K562 (cell line): Measurements from ENCODE around the gene MCEMP1. TPM values are rescaled to one million over a fixed set of nuclear protein-coding genes. Genes with fewer than 3 reads are reported as not detected.

ENCODE experiments used
- ATAC-seq: fragments of 200-7000 bp; cut with Tn5 transposase; 3 replicates; pipeline ENCODE4 v1.9.1; 2020; ENCODE audit warnings: moderate library complexity
- BruUV-seq: library from RNA; stranded (reverse); fragments of 400-500 nt; replicated peaks from 2 replicates; lab custom pipeline; 2021; lab: Mats Ljungman, UMichigan
- CTCF ChIA-PET: fragments of 300-600 bp; formaldehyde crosslinking; extraction: SDS; loops from one replicate; lab custom pipeline; 2021; ENCODE audit warnings: low intra/inter-chr PET ratio; lab: Yijun Ruan, JAX
- POLR2A ChIA-PET: fragments of 300-600, 350-650 bp; sonication (Branson Sonifier 250); formaldehyde crosslinking; extraction: SDS; loops from one replicate; lab custom pipeline; 2021; ENCODE audit warnings: antibody characterized with exemption, inconsistent platforms; lab: Yijun Ruan, JAX
- DNase-seq, 4 experiments: peaks; one replicate each; pipeline versions ENCODE4 v3.0.0 to v3.0.0-alpha.2; 2011 to 2018; ENCODE audit warnings: low spot score in 3 of 4, mixed read lengths in 3 of 4; ENCODE audit errors: extremely low read depth in 1 of 4
- FAIRE-seq: peaks from 2 replicates; lab custom pipeline; 2011; peaks lifted over from hg19 to GRCh38; lab: Jason Lieb, UNC
- H2AFZ ChIP-seq: 2 replicates; pipeline ENCODE4 v1.6.0; 2011; ENCODE audit warnings: low read depth, low read length, control low read depth, inconsistent platforms
- H3K27ac ChIP-seq: fragments of 200-600 bp; 3 replicates; pipeline ENCODE4 v1.8.0; 2011; ENCODE audit warnings: low read depth, mild to moderate bottlenecking, control low read depth, inconsistent platforms, low read length, moderate library complexity, mixed read lengths; ENCODE audit errors: extremely low read depth
- H3K27me3 ChIP-seq, 2 experiments: fragments of 300-600 bp in 1 of 2; 2 replicates in 1 of 2; 3 replicates in 1 of 2; pipeline versions ENCODE4 v1.6.0 to v1.8.0; 2011; ENCODE audit warnings: inconsistent platforms in 2 of 2, low read length in 2 of 2, mild to moderate bottlenecking in 1 of 2, mixed read lengths in 1 of 2, moderate library complexity in 1 of 2; ENCODE audit not compliant: control insufficient read depth in 2 of 2, insufficient read depth in 2 of 2
- H3K36me3 ChIP-seq: fragments of 300-600 bp; 3 replicates; pipeline ENCODE4 v1.8.0; 2011; ENCODE audit warnings: mild to moderate bottlenecking, low read length, inconsistent platforms; ENCODE audit not compliant: control insufficient read depth, insufficient read depth
- H3K4me1 ChIP-seq, 2 experiments: fragments of 200-600 bp in 1 of 2; replicated peaks in 1 of 2; 2 replicates in 1 of 2; 3 replicates in 1 of 2; pipeline versions ENCODE4 v1.5.1 to v1.8.0; 2011; ENCODE audit warnings: inconsistent platforms in 2 of 2, low read length in 2 of 2, mild to moderate bottlenecking in 1 of 2, mixed read lengths in 1 of 2, moderate library complexity in 1 of 2; ENCODE audit not compliant: control insufficient read depth in 2 of 2, insufficient read depth in 2 of 2
- H3K4me2 ChIP-seq: 2 replicates; pipeline ENCODE4 v1.6.1; 2011; ENCODE audit warnings: low read length, control low read depth, inconsistent platforms, mixed read lengths; ENCODE audit not compliant: insufficient read depth
- H3K4me3 ChIP-seq: fragments of 200-600 bp; sonication (generic), shearing (Covaris generic); 2 replicates; pipeline ENCODE4 v1.5.1; 2016; ENCODE audit warnings: control low read depth, inconsistent platforms
- H3K79me2 ChIP-seq: fragments of 200-600 bp; 3 replicates; pipeline ENCODE4 v1.8.0; 2011; ENCODE audit warnings: low read length, inconsistent platforms; ENCODE audit not compliant: control insufficient read depth, insufficient read depth
- H3K9ac ChIP-seq, 2 experiments: 2 replicates each; pipeline versions ENCODE4 v1.6.0 to v1.6.1; 2011; ENCODE audit warnings: low read depth in 2 of 2, low read length in 2 of 2, control low read depth in 1 of 2, inconsistent platforms in 1 of 2, mild to moderate bottlenecking in 1 of 2, mixed read lengths in 1 of 2; ENCODE audit not compliant: insufficient read depth in 1 of 2
- H3K9me1 ChIP-seq: one replicate; pipeline ENCODE4 v1.6.0; 2011; ENCODE audit warnings: inconsistent platforms, mild to moderate bottlenecking, low read length, moderate library complexity; ENCODE audit not compliant: control insufficient read depth, insufficient read depth
- H3K9me3 ChIP-seq: replicated peaks from 2 replicates; pipeline ENCODE4 v1.5.1; 2011; ENCODE audit warnings: low read depth, low read length, inconsistent platforms; ENCODE audit not compliant: control insufficient read depth, insufficient read depth
- H4K20me1 ChIP-seq: replicated peaks from 2 replicates; pipeline ENCODE4 v1.6.1; 2011; ENCODE audit warnings: low read length, inconsistent platforms, mixed read lengths; ENCODE audit not compliant: control insufficient read depth, insufficient read depth
- BCOR ChIP-seq: fragments of 450-650 bp; IDR thresholded peaks from 2 replicates; pipeline ENCODE4 v1.6.1; 2016
- BHLHE40 ChIP-seq: IDR thresholded peaks from 2 replicates; pipeline ENCODE4 v1.6.1; 2011; ENCODE audit warnings: low read length, improper control_type of control experiment
- CBFA2T2 ChIP-seq: fragments of 450-650 bp; conservative IDR thresholded peaks from 2 replicates; pipeline ENCODE4 v1.6.1; 2017; ENCODE audit warnings: mild to moderate bottlenecking
- CCNT2 ChIP-seq: IDR thresholded peaks from 2 replicates; pipeline ENCODE4 v1.6.1; 2011; ENCODE audit warnings: borderline replicate concordance, low read depth, mild to moderate bottlenecking, moderate library complexity, mixed read lengths, low read length; ENCODE audit not compliant: insufficient read length; ENCODE audit errors: extremely low read depth
- ELK1 ChIP-seq: sonication (generic); formaldehyde crosslinking; IDR thresholded peaks from 2 replicates; pipeline ENCODE4 v1.8.1; 2022; ENCODE audit warnings: missing genetic modification reagents
- GTF3C2 ChIP-seq: IDR thresholded peaks from 3 replicates; pipeline ENCODE4 v1.6.1; 2011; ENCODE audit warnings: borderline replicate concordance, mild to moderate bottlenecking, moderate library complexity; ENCODE audit not compliant: insufficient read length; ENCODE audit errors: extremely low read depth
- KDM1A ChIP-seq, 2 experiments: fragments of 450-650 bp; IDR thresholded peaks; 2 replicates each; pipeline ENCODE4 v1.6.1; 2016; ENCODE audit warnings: mild to moderate bottlenecking in 2 of 2
- NR2C2 ChIP-seq, 2 experiments: fragments of 200-800 bp in 1 of 2; sonication (Bioruptor generic) in 1 of 2; sonication (generic) in 1 of 2; formaldehyde crosslinking in 1 of 2; IDR thresholded peaks; 2 replicates each; pipeline versions ENCODE4 v1.6.1 to v1.8.0; 2016 to 2022; ENCODE audit warnings: mild to moderate bottlenecking in 1 of 2, missing compliant biosample characterization in 1 of 2, missing genetic modification characterization in 1 of 2, missing genetic modification reagents in 1 of 2
- RBM25 ChIP-seq: fragments of 200-400 bp; formaldehyde crosslinking; IDR thresholded peaks from 2 replicates; pipeline ENCODE4 v1.6.1; 2018; ENCODE audit warnings: low read length, low read depth, moderate library complexity; ENCODE audit not compliant: severe bottlenecking
- SMARCA5 ChIP-seq: fragments of 450-650 bp; IDR thresholded peaks from 2 replicates; pipeline ENCODE4 v1.6.1; 2016
- ZFP36 ChIP-seq: fragments of 150-350 bp; IDR thresholded peaks from 2 replicates; pipeline ENCODE4 v1.6.1; 2018; ENCODE audit warnings: low read length, low read depth; ENCODE audit not compliant: partially characterized antibody
- ZNF239 ChIP-seq: fragments of 250-450 bp; sonication (Bioruptor Pico); IDR thresholded peaks from 2 replicates; pipeline ENCODE4 v1.4.0; 2020; ENCODE audit warnings: mild to moderate bottlenecking
- ZNF280B ChIP-seq: fragments of 250-450 bp; sonication (Bioruptor Pico); IDR thresholded peaks from 2 replicates; pipeline ENCODE4 v1.5.1; 2021; ENCODE audit warnings: mild to moderate bottlenecking
- ZNF436 ChIP-seq: fragments of 250-450, 450-650 bp; sonication (Bioruptor Pico); formaldehyde crosslinking; IDR thresholded peaks from 2 replicates; pipeline ENCODE4 v1.7.0; 2020; ENCODE audit warnings: mild to moderate bottlenecking
- ZNF699 ChIP-seq: fragments of 250-450 bp; sonication (Bioruptor Pico); IDR thresholded peaks from 2 replicates; pipeline ENCODE4 v1.8.0; 2021; ENCODE audit warnings: mild to moderate bottlenecking, moderate library complexity; ENCODE audit not compliant: insufficient replicate concordance
- WGBS: fragments of 100-300 bp; shearing (Covaris generic); methylation state at CpG from one replicate; pipeline ENCODE4 v1.1.6; 2016; ENCODE audit warnings: low coverage, mixed read lengths; ENCODE audit not compliant: insufficient coverage; ENCODE audit errors: missing lambda C conversion rate; 5-methylcytosine and 5-hydroxymethylcytosine counted together
- in situ Hi-C: fragments of 300-500 bp; cut with MboI; formaldehyde crosslinking; loops from 4 replicates; pipeline ENCODE4 v1.15.0; 2018; ENCODE audit warnings: inconsistent platforms, mixed read lengths
- intact Hi-C: fragments of 100-400 bp; cut with micrococcal nuclease; formaldehyde crosslinking; loops from 2 replicates; pipeline ENCODE4 v1.14.2; 2022
- polyA plus RNA-seq, 8 experiments: library from polyadenylated mRNA; depleted of rRNA in 4 of 8; stranded (reverse) in 5 of 8; unstranded in 3 of 8; fragments of >200 nt; fragmentation: Nextera tagmentation in 2 of 8; fragmentation: Illumina TruSeq in 1 of 8; extraction: Ambion mirVana in 2 of 8; extraction: Trizol in 1 of 8; gene quantifications; 2 replicates each; pipeline versions ENCODE4 v1.2.1 to v1.2.3, GENCODE V29; 2011 to 2014; ENCODE audit warnings: inconsistent platforms in 1 of 8, missing spikeins in 1 of 8
- total RNA-seq, 7 experiments: library from RNA; depleted of rRNA in 6 of 7; stranded (reverse); fragments of >200 nt in 6 of 7; fragmentation: Illumina TruSeq in 2 of 7; extraction: Trizol in 2 of 7; gene quantifications; 2 replicates each; pipeline versions ENCODE4 v1.2.1 to v1.2.3, GENCODE V29; 2011 to 2021; ENCODE audit warnings: low replicate concordance in 1 of 7
- TF ChIP-seq, protein P1 (sequence below): fragments of 450-650 bp; IDR thresholded peaks from 2 replicates; pipeline ENCODE4 v1.6.1; 2017; ENCODE audit warnings: mild to moderate bottlenecking, moderate library complexity

MCEMP1 gene
- total and polyA plus RNA-seq, 9 of the 15 experiments (the other 6 are each of a cell fraction or from before 2014, with no cell fraction given) = 0.11 to 1.8 (median 0.51) TPM

GRCh38 chr19:7650148-7650547 is 26.7 kb upstream of the MCEMP1 start:
- no peak overlapping the region for H3K4me2 ChIP-seq
- no TSS peak for BruUV-seq
- intact Hi-C loops (no loop called here), in situ Hi-C loops (no loop called here)
- 21% methylated on average over 2 of the region's 2 CpGs for WGBS
- no peaks in the 10 kb centered on the region for H3K27me3 ChIP-seq
- no peaks in the 10 kb centered on the region for H4K20me1 ChIP-seq
- FAIRE-seq (no peak), ATAC-seq (no peak), DNase-seq (no peak)
- no peaks in the 10 kb centered on the region for H3K9me3 ChIP-seq
- POLR2A ChIA-PET = interaction anchor here (0.6 to 0.9 kb wide), 3 partner anchors 10 to 45 kb away, joined by 3 read pairs; no protein-coding TSS in a partner anchor
- peaks cover 2 to 24% of the 10 kb centered on the region in 2 experiments; a peak in 3 of 5 replicates for H3K4me1 ChIP-seq
- H2AFZ ChIP-seq = no peak overlapping the region
- CTCF ChIA-PET = no interaction called here
- H3K79me2 ChIP-seq = no peaks in the 10 kb centered on the region
- no peak overlapping the region for H3K27ac ChIP-seq
- H3K36me3 ChIP-seq = peaks cover 21% of the 10 kb centered on the region; the same call in 2 of the 3 replicates
- no peak overlapping the region for H3K4me3 ChIP-seq
- H3K9me1 ChIP-seq = no peaks in the 10 kb centered on the region
- no peak overlapping the region for H3K9ac ChIP-seq
- TF ChIP-seq, protein P1, sequence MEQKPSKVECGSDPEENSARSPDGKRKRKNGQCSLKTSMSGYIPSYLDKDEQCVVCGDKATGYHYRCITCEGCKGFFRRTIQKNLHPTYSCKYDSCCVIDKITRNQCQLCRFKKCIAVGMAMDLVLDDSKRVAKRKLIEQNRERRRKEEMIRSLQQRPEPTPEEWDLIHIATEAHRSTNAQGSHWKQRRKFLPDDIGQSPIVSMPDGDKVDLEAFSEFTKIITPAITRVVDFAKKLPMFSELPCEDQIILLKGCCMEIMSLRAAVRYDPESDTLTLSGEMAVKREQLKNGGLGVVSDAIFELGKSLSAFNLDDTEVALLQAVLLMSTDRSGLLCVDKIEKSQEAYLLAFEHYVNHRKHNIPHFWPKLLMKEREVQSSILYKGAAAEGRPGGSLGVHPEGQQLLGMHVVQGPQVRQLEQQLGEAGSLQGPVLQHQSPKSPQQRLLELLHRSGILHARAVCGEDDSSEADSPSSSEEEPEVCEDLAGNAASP = no peak
- TF ChIP-seq ELK1 = no peak
- TF ChIP-seq ZNF280B (CRISPR knock-in tag) = no peak
- TF ChIP-seq ZNF699 (CRISPR knock-in tag) = no peak
- peak; percentile 98 for TF ChIP-seq ZFP36
- no peak for TF ChIP-seq CCNT2
- TF ChIP-seq CBFA2T2 = no peak
- peak; percentile 93 for TF ChIP-seq BCOR
- no peak for TF ChIP-seq BHLHE40
- TF ChIP-seq RBM25 = peak; percentile 16
- no peak for TF ChIP-seq ZNF239
- peak; percentile 91 for TF ChIP-seq ZNF436 (CRISPR knock-in tag)
- peak; percentile 91 for TF ChIP-seq SMARCA5
- TF ChIP-seq KDM1A (IDR thresholded peaks at IDR 0.05) = peak; percentile 47 to 58; a peak in 3 of 4 replicates
- peak; percentile 35 for TF ChIP-seq GTF3C2
- no peak for TF ChIP-seq NR2C2 (CRISPR knock-in tag; IDR thresholded peaks at IDR 0.05)
- TF ChIP-seq NR2C2 (tag; IDR thresholded peaks at IDR 0.05) = no peak
